GM18505 (cell line): Measurements from ENCODE around the gene DAPP1.

Experiments used
- ATAC-seq: cut with Tn5 transposase; IDR thresholded peaks from one replicate; pipeline ENCODE4 v1.9.1; 2021; ENCODE audit not compliant: unreplicated experiment
- POLR2A ChIP-seq: IDR thresholded peaks from 4 replicates; pipeline ENCODE4 v1.6.1; 2011; ENCODE audit warnings: borderline replicate concordance; ENCODE audit not compliant: insufficient read depth, insufficient read length; ENCODE audit errors: extremely low read depth

Gene DAPP1

GRCh38 chr4:99853999-99854398 is 37.4 kb downstream of the DAPP1 start:
- no peak for ATAC-seq
- no peak for TF ChIP-seq POLR2A

- no peak for TF ChIP-seq POLR2A
- peak; percentile 44 for ATAC-seq
These were observed 39.1 kb downstream of the DAPP1 start for GRCh38 chr4:99855678-99856077.

- ATAC-seq: no peak
- TF ChIP-seq POLR2A: no peak
These were observed 39.5 kb downstream of the DAPP1 start for GRCh38 chr4:99856166-99856565.

GRCh38 chr4:99857307-99857706 is 40.7 kb downstream of the DAPP1 start:
- no peak for TF ChIP-seq POLR2A
- ATAC-seq: no peak

GRCh38 chr4:99859618-99860017 is 43.0 kb downstream of the DAPP1 start:
- TF ChIP-seq POLR2A: no peak
- ATAC-seq: peak; percentile 62

- TF ChIP-seq POLR2A: no peak
- no peak for ATAC-seq
These were observed 43.9 kb downstream of the DAPP1 start for GRCh38 chr4:99860521-99860920.

- ATAC-seq: no peak
- TF ChIP-seq POLR2A: no peak
These were observed 44.7 kb downstream of the DAPP1 start for GRCh38 chr4:99861120-99861905.

- no peak for ATAC-seq
- no peak for TF ChIP-seq POLR2A
These were observed 47.2 kb downstream of the DAPP1 start for GRCh38 chr4:99863804-99864203.

- no peak for ATAC-seq
- TF ChIP-seq POLR2A: no peak
These were observed 51.5 kb downstream of the DAPP1 start for GRCh38 chr4:99868126-99868596.

- TF ChIP-seq POLR2A: no peak
- ATAC-seq: no peak
These were observed 55.9 kb downstream of the DAPP1 start for GRCh38 chr4:99872570-99872969.

- no peak for TF ChIP-seq POLR2A
- no peak for ATAC-seq
These were observed 58.4 kb downstream of the DAPP1 start for GRCh38 chr4:99875071-99875470.

- ATAC-seq: no peak
- TF ChIP-seq POLR2A: no peak
These were observed 60.3 kb downstream of the DAPP1 start for GRCh38 chr4:99876946-99877345.

GRCh38 chr4:99878604-99879003 is 62.0 kb downstream of the DAPP1 start:
- no peak for ATAC-seq
- TF ChIP-seq POLR2A: no peak

- no peak for ATAC-seq
- TF ChIP-seq POLR2A: no peak
These were observed 62.8 kb downstream of the DAPP1 start for GRCh38 chr4:99879458-99879857.
